Measurements from ENCODE around the gene MAPK10. TPM values are rescaled to one million over a fixed set of nuclear protein-coding genes. Genes with fewer than 3 reads are reported as not detected.

Gene MAPK10
- total and polyA plus RNA-seq, 2 donors (not counting 3 experiments of a cell fraction or from before 2014, with no cell fraction given), result 0.17 TPM; not detected in 1

DNA sequence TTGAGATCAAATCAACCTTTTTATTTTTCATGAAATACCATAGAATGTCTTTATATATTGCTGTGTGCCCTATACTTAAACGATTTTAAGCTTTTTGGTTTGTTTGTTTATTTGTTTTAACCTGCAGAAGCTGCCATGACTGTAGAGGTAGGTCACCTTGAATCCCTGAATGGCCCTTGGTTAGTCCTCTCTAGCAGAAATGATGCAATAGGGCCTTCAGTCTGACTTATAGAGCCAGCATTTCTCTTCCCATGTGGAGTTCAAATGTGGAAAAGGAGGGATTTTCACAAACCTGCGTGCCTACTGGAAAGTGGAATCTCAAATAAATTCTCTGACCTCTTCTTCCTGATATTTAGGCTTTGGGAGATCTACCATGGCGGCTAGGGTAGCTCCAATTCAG is 327.9 kb downstream of the MAPK10 start:
- Histone ChIP-seq H3K4me1 (ENCODE audit: control insufficient read depth, extremely low read depth, insufficient read depth, low read length) (peaks cover 33% of the 10 kb centered on the region), H3K4me3 (replicated peaks in 1 of 3; ENCODE audit: insufficient read depth in 1 of 3, low read depth in 1 of 3, low read length in 3 of 3) (no peak overlapping the region), H3K79me2 (ENCODE audit: control insufficient read depth, insufficient read depth, low read length) (no peaks in the 10 kb centered on the region), H3K4me2 (ENCODE audit: insufficient read depth, low read length) (no peak overlapping the region), H3K27me3 (ENCODE audit: control insufficient read depth in 2 of 2, insufficient read depth in 2 of 2, low read length in 2 of 2) (no peaks in the 10 kb centered on the region), H4K20me1 (replicated peaks; ENCODE audit: control insufficient read depth, extremely low read depth, insufficient read depth, low read length) (no peaks in the 10 kb centered on the region), H3K27ac (ENCODE audit: insufficient read depth, low read depth, low read length) (no peak overlapping the region), H3K36me3 (ENCODE audit: control insufficient read depth in 2 of 2, extremely low read depth in 1 of 2, insufficient read depth in 2 of 2, low read length in 2 of 2) (no peaks in the 10 kb centered on the region), H3K9me1 (replicated peaks; ENCODE audit: control insufficient read depth, extremely low read depth, insufficient read depth, low read length) (no peaks in the 10 kb centered on the region), H2AFZ (ENCODE audit: low read depth, low read length) (no peak overlapping the region), H3K9me3 (replicated peaks; ENCODE audit: control insufficient read depth, insufficient read depth, low read length) (no peaks in the 10 kb centered on the region), H3K9ac (replicated peaks; ENCODE audit: extremely low read depth, insufficient read depth, low read length) (no peak overlapping the region)
- dilution Hi-C loops (cut with MboI; ENCODE audit: extremely low pct_ligation_motif_present, low sequenced_read_pairs), result no loop called here
- DNase-seq (ENCODE audit: low read depth, low spot score) (no peak), FAIRE-seq (no peak)
- intact Hi-C loops (cut with micrococcal nuclease), result no loop called here
- ChIA-PET CTCF (interaction anchor here (1.2 to 2.2 kb wide), 6 partner anchors 7 to 276 kb away, joined by 3 to 16 read pairs (median 8); no protein-coding TSS in a partner anchor), POLR2A (no interaction called here)
- BruUV-seq (replicated peaks), result no TSS peak
- no peak for TF ChIP-seq MYC (IDR thresholded peaks at IDR 0.05; ENCODE audit: low read depth, low read length)
- no peak for TF ChIP-seq EZH2 (IDR thresholded peaks at IDR 0.05; ENCODE audit: borderline replicate concordance, low read depth, low read length, severe bottlenecking)
- TF ChIP-seq JUN (IDR thresholded peaks at IDR 0.05; ENCODE audit: borderline replicate concordance, insufficient read depth, insufficient read length, low read depth), result no peak
- TF ChIP-seq, protein P1, sequence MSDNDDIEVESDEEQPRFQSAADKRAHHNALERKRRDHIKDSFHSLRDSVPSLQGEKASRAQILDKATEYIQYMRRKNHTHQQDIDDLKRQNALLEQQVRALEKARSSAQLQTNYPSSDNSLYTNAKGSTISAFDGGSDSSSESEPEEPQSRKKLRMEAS (IDR thresholded peaks at IDR 0.05; ENCODE audit: insufficient read depth, insufficient read length), result no peak
- no peak for TF ChIP-seq GATA2 (IDR thresholded peaks at IDR 0.05; ENCODE audit: insufficient read depth, insufficient read length, low read depth, low read length)
- TF ChIP-seq POLR2A (IDR thresholded peaks at IDR 0.05; ENCODE audit: low read depth, low read length), result no peak
- TF ChIP-seq, protein P2, sequence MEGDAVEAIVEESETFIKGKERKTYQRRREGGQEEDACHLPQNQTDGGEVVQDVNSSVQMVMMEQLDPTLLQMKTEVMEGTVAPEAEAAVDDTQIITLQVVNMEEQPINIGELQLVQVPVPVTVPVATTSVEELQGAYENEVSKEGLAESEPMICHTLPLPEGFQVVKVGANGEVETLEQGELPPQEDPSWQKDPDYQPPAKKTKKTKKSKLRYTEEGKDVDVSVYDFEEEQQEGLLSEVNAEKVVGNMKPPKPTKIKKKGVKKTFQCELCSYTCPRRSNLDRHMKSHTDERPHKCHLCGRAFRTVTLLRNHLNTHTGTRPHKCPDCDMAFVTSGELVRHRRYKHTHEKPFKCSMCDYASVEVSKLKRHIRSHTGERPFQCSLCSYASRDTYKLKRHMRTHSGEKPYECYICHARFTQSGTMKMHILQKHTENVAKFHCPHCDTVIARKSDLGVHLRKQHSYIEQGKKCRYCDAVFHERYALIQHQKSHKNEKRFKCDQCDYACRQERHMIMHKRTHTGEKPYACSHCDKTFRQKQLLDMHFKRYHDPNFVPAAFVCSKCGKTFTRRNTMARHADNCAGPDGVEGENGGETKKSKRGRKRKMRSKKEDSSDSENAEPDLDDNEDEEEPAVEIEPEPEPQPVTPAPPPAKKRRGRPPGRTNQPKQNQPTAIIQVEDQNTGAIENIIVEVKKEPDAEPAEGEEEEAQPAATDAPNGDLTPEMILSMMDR (IDR thresholded peaks at IDR 0.05; ENCODE audit: extremely low read depth in 1 of 2, insufficient read depth in 1 of 2, low read depth in 1 of 2, low read length in 2 of 2), result no peak
- TF ChIP-seq POLR2AphosphoS5 (IDR thresholded peaks at IDR 0.05; ENCODE audit: insufficient read depth, low read depth, low read length), result no peak
- TF ChIP-seq FOS (IDR thresholded peaks at IDR 0.05; ENCODE audit: borderline replicate concordance, insufficient read depth, low read length), result no peak

Measured in endothelial cell of umbilical vein (primary cell).